DND-41 (cell line): ENCODE results near the gene SHISA2.

Experiments
- ATAC-seq: fragments of 200-7000 bp; cut with Tn5 transposase; 3 replicates; pipeline ENCODE4 v1.9.1; 2021; ENCODE audit warnings: low read depth; ENCODE audit not compliant: insufficient read depth
- DNase-seq: peaks from one replicate; pipeline ENCODE4 v3.0.0-alpha.2; 2020
- H2AFZ ChIP-seq: 2 replicates; pipeline ENCODE4 v1.6.0; 2012; ENCODE audit warnings: low read depth, low read length
- H3K27ac ChIP-seq: 2 replicates; pipeline ENCODE4 v1.5.1; 2012; ENCODE audit warnings: low read length, inconsistent platforms
- H3K27me3 ChIP-seq: fragments of 200-600 bp; sonication (generic); 2 replicates; pipeline ENCODE4 v1.6.0; 2012; ENCODE audit warnings: low read length, mild to moderate bottlenecking, inconsistent platforms; ENCODE audit not compliant: insufficient read depth, poor library complexity
- H3K36me3 ChIP-seq: 2 replicates; pipeline ENCODE4 v1.5.1; 2012; ENCODE audit warnings: low read length, inconsistent platforms; ENCODE audit not compliant: insufficient read depth
- H3K4me1 ChIP-seq: 2 replicates; pipeline ENCODE4 v1.5.1; 2012; ENCODE audit warnings: mild to moderate bottlenecking, low read length; ENCODE audit not compliant: insufficient read depth
- H3K4me2 ChIP-seq: 2 replicates; pipeline ENCODE4 v1.6.0; 2012; ENCODE audit warnings: mild to moderate bottlenecking, moderate library complexity, low read length, inconsistent platforms; ENCODE audit not compliant: insufficient read depth
- H3K4me3 ChIP-seq, 2 experiments: fragments of 200-600 bp in 1 of 2; shearing (Covaris generic) in 1 of 2; 2 replicates each; pipeline ENCODE4 v1.5.1; 2012 to 2016; ENCODE audit warnings: inconsistent platforms in 2 of 2, low read length in 2 of 2, mild to moderate bottlenecking in 2 of 2, low read depth in 1 of 2, moderate library complexity in 1 of 2
- H3K79me2 ChIP-seq: 2 replicates; pipeline ENCODE4 v1.6.0; 2012; ENCODE audit warnings: low read length, inconsistent platforms; ENCODE audit not compliant: insufficient read depth
- H3K9ac ChIP-seq: 2 replicates; pipeline ENCODE4 v1.6.0; 2012; ENCODE audit warnings: low read depth, mild to moderate bottlenecking, inconsistent platforms, low read length, moderate library complexity
- H3K9me3 ChIP-seq: 2 replicates; pipeline ENCODE4 v1.5.1; 2012; ENCODE audit warnings: low read length, moderate library complexity, mild to moderate bottlenecking, inconsistent platforms; ENCODE audit not compliant: insufficient read depth, severe bottlenecking
- H4K20me1 ChIP-seq: 2 replicates; pipeline ENCODE4 v1.6.0; 2012; ENCODE audit warnings: low read length; ENCODE audit not compliant: insufficient read depth
- CTCF ChIP-seq: IDR thresholded peaks from 2 replicates; pipeline ENCODE4 v1.5.1; 2012; ENCODE audit warnings: borderline replicate concordance, low read length, moderate library complexity, mild to moderate bottlenecking; ENCODE audit not compliant: poor library complexity, severe bottlenecking; ENCODE audit errors: extremely low read depth
- EZH2 ChIP-seq: IDR thresholded peaks from 3 replicates; pipeline ENCODE4 v1.6.1; 2012; ENCODE audit warnings: borderline replicate concordance, low read depth, mild to moderate bottlenecking, moderate library complexity, low read length, inconsistent platforms; ENCODE audit not compliant: severe bottlenecking

Gene SHISA2

GRCh38 chr13:26017196-26017921, 34.5 kb downstream of the SHISA2 start:
- H3K4me3 ChIP-seq, result no peak overlapping the region
- no peaks in the 10 kb centered on the region for H3K79me2 ChIP-seq
- no peak overlapping the region for H3K27ac ChIP-seq
- peak; percentile 70 for ATAC-seq
- H3K9me3 ChIP-seq, result no peaks in the 10 kb centered on the region
- no peaks in the 10 kb centered on the region for H3K36me3 ChIP-seq
- no peak overlapping the region for H3K4me2 ChIP-seq
- H3K9ac ChIP-seq, result no peak overlapping the region
- 0 out of 2 replicates have a peak overlapping the region, but pooled peaks have one; percentile 35 for H2AFZ ChIP-seq
- no peaks in the 10 kb centered on the region for H3K27me3 ChIP-seq
- H3K4me1 ChIP-seq, result peaks cover 27% of the 10 kb centered on the region
- H4K20me1 ChIP-seq, result no peaks in the 10 kb centered on the region
- TF ChIP-seq CTCF, result no peak
- TF ChIP-seq EZH2, result no peak
- peak; percentile 34 for DNase-seq

DNA sequence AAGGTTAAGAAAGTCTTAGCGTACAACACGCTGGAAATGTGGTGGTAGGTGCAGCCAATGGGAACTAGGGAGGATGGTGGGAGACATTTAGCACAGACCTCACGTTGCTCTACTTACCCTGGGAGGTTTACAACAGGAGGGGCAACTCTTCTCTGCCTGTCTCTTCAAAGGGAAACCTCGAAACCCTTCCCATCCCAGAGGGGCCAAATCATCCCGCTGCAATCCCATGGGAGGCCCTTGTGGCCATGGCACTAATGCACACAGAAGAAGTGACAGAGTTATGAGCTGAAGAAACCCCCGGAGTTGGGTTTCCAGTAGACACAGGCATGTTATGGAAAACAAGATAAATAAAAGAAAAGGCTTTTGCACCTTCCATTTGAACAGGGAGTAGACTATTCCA, 35.6 kb downstream of the SHISA2 start:
- H3K27me3 ChIP-seq, result no peaks in the 10 kb centered on the region
- DNase-seq, result no peak
- ATAC-seq, result no peak

GRCh38 chr13:26015271-26016125, 36.3 kb downstream of the SHISA2 start:
- Histone ChIP-seq H3K27me3 (no peaks in the 10 kb centered on the region), H3K9me3 (no peaks in the 10 kb centered on the region), H4K20me1 (no peaks in the 10 kb centered on the region), H3K9ac (no peak overlapping the region), H3K79me2 (no peaks in the 10 kb centered on the region), H3K4me3 (no peak overlapping the region), H3K27ac (no peak overlapping the region), H3K4me2 (no peak overlapping the region), H3K4me1 (peaks cover 25% of the 10 kb centered on the region), H2AFZ (no peak overlapping the region), H3K36me3 (no peaks in the 10 kb centered on the region)
- no peak for DNase-seq
- no peak for TF ChIP-seq CTCF
- no peak for TF ChIP-seq EZH2
- ATAC-seq, result no peak

More for the DNA sequence above, 35.6 kb downstream of the SHISA2 start:
- Histone ChIP-seq H2AFZ (no peak overlapping the region), H3K36me3 (no peaks in the 10 kb centered on the region), H3K9ac (no peak overlapping the region), H3K9me3 (no peaks in the 10 kb centered on the region), H3K4me1 (peaks cover 27% of the 10 kb centered on the region), H4K20me1 (no peaks in the 10 kb centered on the region), H3K4me3 (no peak overlapping the region), H3K4me2 (no peak overlapping the region), H3K79me2 (no peaks in the 10 kb centered on the region), H3K27ac (no peak overlapping the region)
- no peak for TF ChIP-seq EZH2
- TF ChIP-seq CTCF, result no peak
